GM21390 (cell line): Measurements from ENCODE around the gene CD34.

Source experiments
- ATAC-seq: cut with Tn5 transposase; IDR thresholded peaks from one replicate; pipeline ENCODE4 v1.9.1; 2021; ENCODE audit not compliant: unreplicated experiment

The CD34 gene

DNA sequence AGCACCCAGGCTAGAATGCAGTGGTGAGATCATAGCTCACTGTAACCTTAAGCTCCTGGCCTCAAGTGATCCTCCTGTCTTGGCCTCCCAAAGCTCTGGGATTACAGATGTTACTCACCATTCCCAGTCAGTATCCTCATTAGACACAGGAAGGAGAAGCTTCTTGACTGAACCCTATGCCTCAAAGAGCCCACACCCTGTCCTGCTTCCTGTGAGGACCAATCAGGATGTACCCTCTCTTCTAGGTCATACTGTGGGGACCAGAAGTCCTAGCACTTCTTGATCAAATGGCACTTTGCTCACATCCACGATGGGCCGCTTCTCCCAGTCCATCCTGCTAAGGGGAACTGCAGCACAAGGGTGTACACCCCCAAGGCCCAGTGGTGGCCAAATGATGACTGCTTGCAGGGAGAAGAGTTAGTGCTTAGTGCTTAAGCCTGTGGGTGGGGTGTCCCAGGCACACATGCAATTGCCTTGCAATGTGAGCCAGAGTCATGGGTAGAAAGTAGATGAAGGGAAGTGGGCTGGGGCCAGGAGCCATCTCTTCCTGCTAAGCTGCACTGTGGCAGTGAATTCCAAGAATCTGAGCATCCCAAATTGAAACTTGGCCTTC is 9.8 kb downstream of the CD34 start:
- ATAC-seq, result no peak

DNA sequence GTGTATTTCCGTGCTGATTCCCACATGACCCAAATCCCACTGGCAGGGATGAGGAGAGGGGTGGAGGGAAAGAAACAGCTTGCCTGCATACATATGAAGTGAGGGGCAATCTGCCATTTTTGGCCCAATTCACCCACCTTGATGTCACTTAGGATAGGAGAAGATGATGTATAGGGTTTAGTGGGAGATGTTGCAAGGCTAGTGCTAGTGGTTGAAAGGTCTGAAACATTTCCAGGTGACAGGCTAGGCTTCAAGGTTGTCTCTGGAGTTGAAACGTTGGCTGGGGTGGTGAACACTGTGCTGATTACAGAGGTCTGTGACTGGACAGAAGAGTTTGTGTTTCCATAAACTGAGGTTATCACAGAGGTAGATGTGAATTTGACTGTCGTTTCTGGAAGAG is 12.1 kb downstream of the CD34 start:
- ATAC-seq, result no peak

DNA sequence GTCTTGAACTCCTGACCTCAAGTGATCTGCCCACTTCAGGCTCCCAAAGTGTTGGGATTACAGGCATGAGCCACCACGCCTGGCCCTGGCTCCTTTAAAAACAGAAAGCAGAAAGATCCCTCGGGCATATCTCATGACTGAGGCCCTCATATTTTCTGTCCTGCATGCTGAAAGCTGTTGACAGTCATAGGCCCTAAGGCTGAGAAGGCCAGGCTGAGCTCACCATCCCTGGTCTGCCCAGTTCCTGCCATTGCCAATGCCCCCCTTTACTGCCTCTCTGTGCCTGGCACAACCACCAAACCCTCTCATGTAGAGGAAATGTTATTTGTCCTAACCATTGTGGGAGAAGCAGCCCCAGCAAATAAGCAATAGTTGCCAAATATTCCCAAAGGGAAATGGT is 12.7 kb downstream of the CD34 start:
- no peak for ATAC-seq

DNA sequence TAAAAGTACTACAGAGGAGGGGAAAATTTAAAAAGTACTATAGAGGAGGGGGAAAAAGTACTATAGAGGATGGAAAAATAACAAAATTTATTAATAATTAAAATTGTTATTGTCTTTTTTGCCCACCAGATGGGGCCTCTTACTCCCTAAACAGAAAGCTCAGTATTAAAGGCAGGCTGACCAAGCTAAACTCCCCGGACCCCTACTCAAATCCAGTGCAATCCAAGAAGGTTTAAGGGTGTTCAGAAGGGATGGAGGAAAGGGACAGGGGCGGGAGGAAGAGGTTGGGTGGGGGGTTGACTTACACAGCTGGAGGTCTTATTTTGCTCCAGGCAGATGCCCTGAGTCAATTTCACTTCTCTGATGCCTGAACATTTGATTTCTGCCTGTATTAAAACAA is 13.7 kb downstream of the CD34 start:
- ATAC-seq, result no peak

DNA sequence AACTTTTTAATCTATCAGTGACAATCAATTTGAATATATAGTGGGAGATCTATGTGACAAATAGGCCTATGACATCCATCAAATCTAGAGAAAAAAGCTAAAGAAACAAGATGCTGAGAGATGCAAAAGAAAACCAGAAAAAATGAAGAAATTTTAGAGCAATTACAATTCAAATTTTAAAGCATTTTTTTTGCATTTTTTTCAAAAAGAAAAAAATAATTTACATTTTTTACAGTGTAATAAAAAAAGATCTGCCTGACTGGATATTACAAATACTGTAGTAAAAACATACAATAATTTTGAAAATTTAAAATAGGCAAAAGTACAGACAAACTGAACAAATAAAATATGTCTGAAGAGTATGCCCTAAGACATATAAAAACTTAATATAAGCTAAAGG is 14.4 kb downstream of the CD34 start:
- ATAC-seq, result no peak

DNA sequence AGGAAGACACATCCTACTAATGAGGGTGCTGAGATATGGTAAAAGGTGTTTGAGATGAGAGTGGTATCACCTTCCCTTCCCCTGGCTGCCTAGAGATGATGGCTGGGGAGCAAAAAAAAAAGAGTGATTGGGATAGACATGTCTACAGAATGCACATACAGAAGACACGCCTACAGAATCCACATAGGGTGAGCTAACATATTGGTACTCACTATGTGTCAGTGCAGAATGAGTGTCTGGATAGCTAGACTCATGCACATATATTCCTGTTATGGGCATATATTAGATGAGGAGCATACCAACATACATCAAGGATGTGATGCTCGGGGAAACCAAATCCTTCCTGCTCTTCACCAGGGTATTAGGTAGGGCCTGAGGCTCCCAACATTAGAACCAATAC is 16.2 kb downstream of the CD34 start:
- ATAC-seq, result no peak

DNA sequence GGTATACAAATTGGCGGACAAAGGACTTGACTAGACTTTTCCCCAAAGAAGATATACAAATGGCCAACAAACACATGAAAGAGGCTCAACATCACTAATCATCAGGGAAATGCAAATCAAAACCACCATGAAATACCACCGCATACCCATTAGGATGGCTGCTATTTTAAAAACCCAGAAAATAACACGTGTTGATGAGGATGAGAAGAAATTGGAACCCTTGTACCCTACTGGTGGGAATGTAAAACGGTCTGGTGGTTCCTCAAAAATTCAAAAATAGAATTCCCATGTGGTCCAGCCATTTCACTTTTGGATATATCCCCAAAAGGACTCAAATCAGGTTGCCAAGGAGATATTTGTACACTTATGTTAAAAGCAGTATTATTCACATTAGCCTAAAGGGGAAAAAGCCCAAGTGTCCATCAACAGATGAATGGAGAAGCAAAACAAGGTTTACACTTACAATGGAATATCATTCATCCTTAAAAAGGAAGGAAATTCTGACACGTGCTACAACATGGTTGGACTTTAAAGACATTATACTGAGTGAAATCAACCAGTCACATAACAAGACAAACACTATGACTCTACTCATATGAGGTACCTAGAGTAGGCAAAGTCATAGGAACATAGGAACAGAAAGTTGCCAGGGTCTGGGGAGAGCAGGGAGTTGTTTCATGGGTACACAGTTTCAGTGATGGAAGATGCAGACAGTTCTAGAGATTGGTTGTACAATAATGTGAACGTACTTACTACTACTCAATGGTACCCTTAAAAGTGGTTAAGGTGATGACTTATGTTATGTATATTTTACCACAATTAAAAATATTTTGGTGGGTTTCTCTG is 17.0 kb downstream of the CD34 start:
- no peak for ATAC-seq

DNA sequence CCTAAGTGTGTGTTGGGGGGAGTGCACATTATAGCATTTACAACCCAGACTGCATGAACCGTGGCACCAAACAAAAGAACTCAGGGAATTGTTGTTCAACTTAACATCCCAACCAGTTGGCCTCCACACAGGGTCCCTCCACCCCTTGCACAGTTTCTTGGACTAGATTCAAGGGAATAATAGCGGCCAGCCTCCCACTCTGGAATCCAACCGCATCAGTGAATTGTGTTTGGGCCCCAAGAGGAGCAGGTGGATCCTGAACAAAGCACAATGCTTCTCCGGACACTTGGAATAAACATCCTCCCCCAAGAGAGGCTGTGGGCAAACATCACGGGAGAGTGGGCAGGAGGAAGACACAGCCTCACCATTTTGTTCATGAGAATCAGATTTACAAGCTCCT is 18.2 kb downstream of the CD34 start:
- ATAC-seq, result no peak

DNA sequence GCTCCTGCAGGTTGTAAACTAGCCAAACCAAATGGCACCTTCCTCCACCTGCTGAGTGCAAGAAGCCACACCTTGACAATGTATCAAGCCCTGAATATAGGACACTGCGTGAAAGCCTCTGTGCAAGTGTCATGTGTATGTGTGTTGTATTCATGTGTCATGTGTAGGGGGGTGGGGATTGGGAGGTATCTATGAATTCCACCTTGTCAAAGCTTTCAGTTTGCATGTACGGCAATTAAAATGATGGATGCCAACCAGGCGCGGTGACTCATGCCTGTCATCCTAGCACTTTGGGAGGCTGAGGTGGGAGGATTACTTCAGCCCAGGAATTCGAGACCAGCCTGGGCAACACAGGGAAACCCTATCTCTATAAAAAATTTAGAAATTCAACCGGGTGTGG is 19.8 kb downstream of the CD34 start:
- no peak for ATAC-seq

DNA sequence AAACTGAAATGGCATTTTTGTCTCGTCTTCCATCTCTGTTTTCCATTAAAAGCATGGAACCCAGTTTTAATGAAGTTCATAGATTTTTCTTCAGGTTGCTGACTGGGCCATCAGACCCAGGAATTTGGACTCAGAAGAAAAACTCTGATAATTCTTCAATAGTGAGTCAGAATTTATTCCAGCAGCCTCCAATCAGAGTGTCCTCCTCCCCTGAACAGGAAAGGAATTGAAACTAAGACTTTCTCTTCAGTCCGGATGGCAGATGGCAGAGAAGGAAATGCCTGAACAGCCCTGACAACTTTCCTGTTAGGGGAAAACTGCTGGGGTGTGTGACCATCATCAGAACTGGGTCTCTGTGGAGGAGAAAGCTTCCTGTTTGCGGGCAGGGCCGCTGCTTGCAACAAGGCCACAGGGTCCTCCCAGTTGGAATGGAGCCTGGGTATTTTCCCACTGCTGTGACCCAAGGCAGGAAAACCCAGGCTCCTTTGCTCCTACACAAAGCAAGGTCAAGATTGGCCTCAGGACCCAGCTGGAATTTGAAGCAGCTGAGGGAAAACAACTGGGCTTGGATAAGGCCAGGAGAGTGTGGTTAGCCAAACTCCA is 20.7 kb downstream of the CD34 start:
- no peak for ATAC-seq

DNA sequence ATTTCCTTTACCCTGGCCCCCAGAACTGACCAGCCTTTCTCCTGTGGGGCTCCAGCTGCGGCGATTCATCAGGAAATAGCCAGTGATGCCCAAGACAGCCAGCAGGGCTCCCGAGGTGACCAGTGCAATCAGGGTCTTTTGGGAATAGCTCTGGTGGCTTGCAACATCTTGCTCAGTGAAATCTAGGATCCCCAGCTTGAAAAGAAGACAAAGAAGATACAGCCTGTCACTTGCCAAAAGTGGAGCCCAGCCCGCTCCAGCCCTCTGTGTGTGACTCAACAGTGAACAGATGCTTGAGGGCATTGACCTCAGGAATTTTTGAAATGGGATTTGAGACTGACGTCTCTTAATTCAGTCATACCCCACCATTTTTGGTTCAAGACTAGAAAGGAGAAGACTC is 22.3 kb downstream of the CD34 start:
- ATAC-seq, result no peak

DNA sequence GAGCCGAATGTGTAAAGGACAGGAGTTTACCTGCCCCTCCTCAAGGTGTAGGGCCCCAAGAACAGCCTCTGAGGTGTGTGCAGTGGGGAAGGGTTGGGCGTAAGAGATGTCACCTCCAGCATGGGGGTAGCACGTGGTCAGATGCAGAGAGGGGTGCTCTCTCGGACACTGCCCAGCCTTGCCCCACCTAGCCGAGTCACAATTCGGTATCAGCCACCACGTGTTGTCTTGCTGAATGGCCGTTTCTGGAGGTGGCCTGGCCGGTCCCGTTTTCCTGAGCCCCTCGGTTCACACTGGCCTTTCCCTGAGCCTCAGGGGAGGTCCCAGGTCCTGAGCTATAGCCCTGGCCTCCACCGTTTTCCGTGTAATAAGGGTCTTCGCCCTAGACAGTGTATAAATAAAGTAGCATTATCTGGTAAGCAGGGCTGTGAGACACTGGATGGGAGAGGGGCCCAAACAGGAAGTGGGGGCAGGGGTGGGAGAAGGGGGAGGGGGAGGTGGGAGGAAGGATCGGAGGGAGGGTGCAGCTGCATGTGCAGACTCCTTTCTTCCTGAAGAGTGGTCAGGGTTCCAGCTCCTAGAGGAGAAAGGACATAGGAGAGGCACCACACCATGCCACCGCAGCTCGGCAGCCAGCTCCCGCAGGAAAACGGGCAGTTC is 23.3 kb downstream of the CD34 start:
- ATAC-seq, result no peak

DNA sequence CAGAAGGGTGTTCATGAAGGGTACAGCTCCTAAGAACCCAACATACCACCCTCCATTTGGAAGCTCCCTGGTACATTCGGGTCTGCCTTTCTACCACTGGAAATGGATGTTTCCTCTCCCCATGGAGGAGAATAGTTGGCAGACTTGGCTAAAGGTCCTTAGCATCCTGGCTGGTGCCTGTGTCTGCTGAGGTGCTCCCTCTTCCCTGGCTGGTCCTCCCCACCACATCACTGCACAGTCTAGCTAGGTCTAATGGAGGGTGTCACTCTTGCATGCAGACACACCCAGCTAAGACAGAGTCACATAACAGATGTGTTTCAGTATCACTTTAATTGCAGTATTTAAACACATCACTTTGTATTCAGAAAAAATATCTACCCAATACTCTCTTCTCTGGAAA is 24.7 kb downstream of the CD34 start:
- no peak for ATAC-seq

DNA sequence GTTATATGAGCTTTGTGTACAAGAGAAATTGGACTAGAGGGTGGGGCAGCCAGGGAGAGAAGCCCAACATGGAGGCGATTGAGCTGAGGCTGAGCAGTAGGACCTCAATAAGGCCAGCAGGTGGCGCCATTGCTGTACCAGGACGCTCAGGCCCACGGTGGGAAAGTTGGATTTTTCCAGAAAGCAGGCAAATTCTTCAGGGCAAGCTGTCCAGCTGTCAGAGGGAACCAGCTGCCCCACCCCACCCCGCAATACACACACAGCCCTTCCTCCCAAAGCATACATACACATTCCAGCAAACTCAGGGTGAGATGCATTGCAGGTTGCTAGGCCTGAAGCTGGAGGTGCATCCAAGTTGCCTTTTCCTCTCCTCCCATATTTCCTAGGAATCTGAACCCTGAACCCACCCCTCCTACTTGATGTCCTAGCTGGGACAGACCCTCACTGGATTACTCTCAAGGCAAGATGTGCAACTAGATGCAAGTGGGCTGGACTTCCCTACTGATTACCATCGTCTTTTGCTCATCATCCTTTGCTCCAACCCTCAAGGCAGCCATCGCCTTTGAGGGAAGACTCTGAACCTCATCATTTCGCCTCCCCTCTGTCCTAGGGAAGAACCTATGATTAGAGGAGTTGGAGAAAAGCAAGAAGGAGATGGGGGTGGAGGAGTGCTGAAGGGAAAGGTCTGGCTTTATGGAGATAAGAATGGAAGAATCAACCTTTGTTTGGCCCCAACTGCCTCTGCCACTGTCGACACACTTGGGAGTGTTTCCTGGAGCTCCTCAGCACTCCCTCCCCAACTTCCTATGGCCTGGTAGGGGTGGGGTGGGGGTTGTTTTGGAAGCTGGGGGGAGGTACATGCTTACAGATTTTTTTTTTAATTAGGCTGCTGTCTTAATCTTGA is 25.5 kb downstream of the CD34 start:
- ATAC-seq, result peak; percentile 56

DNA sequence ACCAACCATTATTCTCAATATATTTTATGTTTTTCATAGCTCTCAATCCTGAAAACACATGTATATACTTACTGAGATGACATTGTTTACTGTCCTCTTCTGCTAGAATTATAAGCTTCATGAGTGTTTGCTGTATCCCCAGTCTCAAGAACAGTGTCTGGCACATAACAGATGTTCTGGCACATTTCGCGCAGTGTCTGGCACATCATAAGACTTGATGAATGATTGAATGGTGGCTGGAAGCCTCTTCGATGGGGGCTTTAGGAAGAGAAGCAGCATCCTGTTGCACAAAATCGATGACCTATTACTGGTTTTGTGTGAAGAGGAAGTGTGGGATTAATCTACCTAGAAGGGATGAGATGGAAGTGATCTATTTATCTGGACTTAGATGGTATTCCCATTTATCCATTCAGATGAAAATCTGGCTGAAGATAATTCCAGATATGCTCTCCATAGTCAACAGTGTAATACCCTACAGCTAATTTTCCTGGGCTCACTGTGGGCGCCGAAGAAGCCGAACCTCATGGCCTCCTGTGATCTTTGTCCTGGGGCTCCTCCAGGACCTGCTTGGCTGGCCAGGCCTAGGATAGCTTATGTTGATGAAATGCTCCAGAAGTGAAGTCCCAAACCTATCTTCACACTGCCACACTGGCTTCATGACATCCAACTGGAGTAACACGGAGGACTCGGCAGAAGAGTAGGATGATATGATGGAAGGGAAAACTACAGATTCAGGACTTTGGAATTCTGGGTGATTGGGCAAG is 26.5 kb downstream of the CD34 start:
- ATAC-seq, result no peak

DNA sequence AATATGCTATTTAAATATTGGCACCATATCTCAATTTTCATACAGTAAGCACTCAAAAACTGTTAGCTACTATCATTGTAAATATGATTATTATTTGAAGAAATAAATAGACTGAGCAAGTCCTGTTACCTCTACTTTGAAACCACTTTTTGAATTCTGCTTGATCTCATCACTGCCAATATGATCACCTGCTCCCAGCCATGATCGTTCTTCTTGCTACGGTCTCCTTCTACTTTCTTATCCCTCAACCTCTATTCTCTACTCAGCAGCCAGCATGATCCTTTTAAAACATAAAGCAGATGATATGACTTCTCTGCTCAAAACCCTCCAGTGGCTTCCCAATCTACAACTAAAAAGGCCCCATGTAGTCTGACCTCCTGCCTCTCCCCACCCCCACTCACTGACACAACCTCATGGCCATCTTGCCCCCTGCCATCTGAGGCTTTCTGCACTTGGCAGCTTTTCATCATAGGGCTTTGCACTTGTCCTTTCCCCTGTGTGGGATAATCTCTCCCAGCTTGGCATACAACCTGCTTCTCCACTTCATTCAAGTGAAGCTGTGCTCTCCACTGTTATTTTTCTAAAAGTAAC is 27.2 kb downstream of the CD34 start:
- peak; percentile 8 for ATAC-seq

DNA sequence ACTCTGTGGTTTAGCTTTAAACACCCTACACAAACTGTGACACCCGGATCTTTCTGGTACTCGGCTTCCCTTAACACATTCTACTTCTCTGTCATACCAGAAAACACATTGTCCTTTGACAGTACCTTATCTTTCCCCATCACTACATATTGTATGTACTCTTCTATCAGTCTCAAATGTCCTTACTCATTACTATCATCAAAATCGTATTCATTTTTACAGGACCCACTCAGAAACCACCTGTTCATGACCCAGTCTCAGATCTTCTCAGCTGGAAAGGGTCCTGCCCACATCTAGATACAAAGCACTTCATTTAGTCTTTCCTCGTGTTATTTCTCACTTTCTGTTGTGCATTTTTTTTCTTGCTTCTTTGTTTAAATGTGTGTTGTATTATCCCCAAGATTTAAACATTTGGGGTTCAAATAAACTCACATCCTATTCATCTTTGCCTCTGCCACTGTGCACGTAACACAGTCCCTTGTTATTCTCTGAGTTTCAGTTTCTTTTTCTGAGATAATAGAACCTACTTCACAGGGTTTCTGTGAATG is 27.7 kb downstream of the CD34 start:
- ATAC-seq, result peak; percentile 72

DNA sequence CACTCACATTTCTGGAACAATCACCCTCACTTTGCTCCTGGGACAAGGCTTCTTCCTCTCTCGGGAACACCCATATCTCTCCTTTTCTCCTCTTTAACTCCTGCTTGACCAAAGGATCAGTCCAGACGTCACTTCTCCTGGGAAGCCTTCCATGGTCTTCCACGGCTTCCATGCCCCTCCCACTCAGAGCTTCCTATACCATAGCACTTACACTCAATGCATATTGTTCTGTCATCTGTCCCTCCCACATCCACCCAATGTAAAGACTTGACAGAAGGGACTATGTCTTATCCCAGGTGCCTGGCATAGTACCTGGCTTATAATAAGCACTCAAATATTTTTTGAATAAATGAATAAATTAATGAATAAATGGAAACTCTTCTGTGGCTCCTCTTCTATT is 28.2 kb downstream of the CD34 start:
- ATAC-seq, result peak; percentile 15

DNA sequence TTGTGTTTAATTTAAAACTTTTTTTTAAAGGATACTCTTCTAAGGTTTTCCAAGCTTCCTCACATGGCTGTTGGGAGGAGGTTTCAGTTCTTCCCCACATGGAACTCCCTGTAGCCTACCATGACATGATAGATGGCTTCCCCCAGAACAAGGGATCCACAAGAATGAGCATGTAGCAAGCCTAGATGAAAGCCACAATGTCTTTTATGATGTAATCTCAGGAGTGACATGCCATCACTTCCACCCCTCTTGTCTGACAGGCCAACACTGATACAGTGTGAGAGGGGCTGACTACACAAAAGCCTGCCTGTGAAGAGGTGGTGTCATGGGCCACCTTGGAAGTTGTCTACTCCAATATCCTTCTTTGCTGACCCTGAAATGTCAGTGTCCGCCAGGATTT is 32.0 kb downstream of the CD34 start:
- ATAC-seq, result no peak
